GM18520 (cell line): ENCODE measurements around the gene CXCL8.
A peak's percentile ranks its signal among the peaks of the same experiment; 100 is the strongest.

Experiments
- ATAC-seq: cut with Tn5 transposase; IDR thresholded peaks from one replicate; pipeline ENCODE4 v1.9.1; 2021; ENCODE audit not compliant: unreplicated experiment

CXCL8 gene

GRCh38 chr4:73718375-73719373 lies 21.7 kb upstream of the CXCL8 start:
- peak; percentile 86 for ATAC-seq

GRCh38 chr4:73721435-73721834 lies 18.9 kb upstream of the CXCL8 start:
- ATAC-seq = no peak

GRCh38 chr4:73721909-73722308 lies 18.5 kb upstream of the CXCL8 start:
- no peak for ATAC-seq

GRCh38 chr4:73723023-73723422 lies 17.3 kb upstream of the CXCL8 start:
- no peak for ATAC-seq

- ATAC-seq = no peak
Observed at GRCh38 chr4:73723928-73724327, 16.4 kb upstream of the CXCL8 start.

- no peak for ATAC-seq
Observed at GRCh38 chr4:73725510-73725909, 14.9 kb upstream of the CXCL8 start.

GRCh38 chr4:73725985-73726384 lies 14.4 kb upstream of the CXCL8 start:
- ATAC-seq = no peak

GRCh38 chr4:73727685-73728084 lies 12.7 kb upstream of the CXCL8 start:
- peak; percentile 69 for ATAC-seq

GRCh38 chr4:73728091-73728741 lies 12.2 kb upstream of the CXCL8 start:
- no peak for ATAC-seq

- ATAC-seq = no peak
Observed at GRCh38 chr4:73729534-73730165, 10.7 kb upstream of the CXCL8 start.

- no peak for ATAC-seq
Observed at GRCh38 chr4:73730292-73730691, 10.1 kb upstream of the CXCL8 start.

GRCh38 chr4:73730867-73731266 lies 9.5 kb upstream of the CXCL8 start:
- ATAC-seq = no peak

- no peak for ATAC-seq
Observed at GRCh38 chr4:73731968-73732610, 8.3 kb upstream of the CXCL8 start.

- ATAC-seq = no peak
Observed at GRCh38 chr4:73732759-73733431, 7.5 kb upstream of the CXCL8 start.

- no peak for ATAC-seq
Observed at GRCh38 chr4:73734530-73735001, 5.8 kb upstream of the CXCL8 start.

GRCh38 chr4:73735231-73735630 lies 5.1 kb upstream of the CXCL8 start:
- ATAC-seq = peak; percentile 84

- ATAC-seq = no peak
Observed at GRCh38 chr4:73741031-73741749, 821 bp downstream of the CXCL8 start.

- ATAC-seq = no peak
Observed at GRCh38 chr4:73741750-73742489, 1.6 kb downstream of the CXCL8 start.

- ATAC-seq = no peak
Observed at GRCh38 chr4:73742490-73743160, 2.3 kb downstream of the CXCL8 start.
